HG02759 (cell line): ENCODE data around the gene ACP2.
"Not testable (repeated sequence)": the region's sequence is repeated elsewhere in the genome, so short reads cannot be mapped to it uniquely, and the experiment has no call there.

Source experiments
- ATAC-seq: cut with Tn5 transposase; IDR thresholded peaks from one replicate; pipeline ENCODE4 v1.9.1; 2021; ENCODE audit warnings: mild to moderate bottlenecking, moderate library complexity; ENCODE audit not compliant: unreplicated experiment

The ACP2 gene

GRCh38 chr11:47208008-47208552, 40.5 kb downstream of the ACP2 start:
- not testable (repeated sequence) for ATAC-seq

DNA sequence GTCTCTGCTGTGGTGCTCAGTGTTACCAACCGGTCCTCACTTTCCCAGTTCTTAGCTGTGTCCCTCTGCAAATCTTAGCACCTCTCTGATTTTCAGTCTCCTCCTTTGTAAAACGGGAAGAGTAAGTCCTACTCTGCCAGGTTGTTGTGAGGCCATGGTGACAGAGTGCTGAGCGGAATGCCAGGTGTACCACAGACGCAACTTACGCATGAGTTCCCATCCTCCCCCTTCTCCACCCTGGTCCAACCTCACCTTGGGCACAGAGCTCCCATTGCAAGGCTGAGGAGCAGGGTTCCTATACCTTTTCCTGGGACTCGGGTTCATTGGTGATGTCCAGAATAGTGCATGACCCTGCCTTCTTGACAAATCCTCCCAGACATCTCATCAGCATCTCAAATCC, 41.2 kb downstream of the ACP2 start:
- no peak for ATAC-seq

DNA sequence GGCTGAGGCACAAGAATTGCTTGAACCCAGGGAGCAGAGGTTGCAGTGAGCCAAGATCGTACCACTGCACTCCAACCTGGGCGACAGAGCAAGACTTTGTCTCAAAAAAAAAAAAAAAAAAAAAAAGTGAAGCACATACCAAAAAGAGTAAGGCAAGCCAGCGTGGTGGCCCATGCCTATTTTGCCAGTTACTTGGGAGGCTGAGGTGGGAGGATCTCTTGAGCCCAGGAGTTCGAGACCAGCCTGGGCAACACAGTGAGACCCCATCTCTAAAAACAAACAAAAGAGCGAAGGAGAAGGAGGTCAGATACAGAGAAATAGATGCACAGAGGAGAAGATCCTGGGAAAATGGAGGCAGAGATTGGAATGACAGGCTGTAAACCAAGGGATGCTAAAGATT, 42.0 kb downstream of the ACP2 start:
- not testable (repeated sequence) for ATAC-seq

DNA sequence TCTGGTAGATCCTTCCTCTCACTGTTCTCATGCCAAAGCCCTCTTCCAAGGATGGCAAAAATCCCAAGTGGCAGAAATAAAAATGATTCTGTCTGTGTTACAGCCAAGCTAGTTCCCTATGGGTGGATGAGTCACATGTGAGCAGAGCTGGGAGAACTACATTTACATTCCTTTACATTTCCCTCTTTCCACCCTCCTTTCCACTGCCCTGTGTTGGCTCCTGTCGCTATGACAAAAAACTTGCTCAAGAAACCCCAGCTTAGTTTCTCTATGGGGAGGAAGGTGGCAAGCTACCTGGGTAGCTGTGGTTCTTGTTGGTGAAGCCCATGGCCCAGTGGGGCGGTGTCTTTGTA, 44.0 kb downstream of the ACP2 start:
- no peak for ATAC-seq

DNA sequence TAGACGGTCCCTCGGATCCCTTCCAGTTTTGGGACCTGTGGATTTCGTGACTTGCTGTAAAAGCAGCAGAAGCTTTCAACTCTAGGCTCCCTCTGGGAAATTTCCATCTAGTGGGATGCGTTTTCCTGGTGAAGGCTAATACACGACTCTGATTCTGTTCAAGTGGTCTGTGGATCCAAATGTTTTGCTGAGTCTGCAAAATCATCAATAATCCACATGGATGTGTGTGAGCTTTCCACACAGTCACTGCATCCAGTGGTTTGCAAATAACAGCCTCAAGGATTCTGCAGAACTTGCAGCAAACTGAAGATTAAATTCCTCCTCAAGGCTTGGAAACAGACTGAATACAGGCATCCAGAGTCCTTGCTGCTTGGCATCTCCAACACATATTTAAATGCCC, 46.0 kb downstream of the ACP2 start:
- ATAC-seq, result no peak

DNA sequence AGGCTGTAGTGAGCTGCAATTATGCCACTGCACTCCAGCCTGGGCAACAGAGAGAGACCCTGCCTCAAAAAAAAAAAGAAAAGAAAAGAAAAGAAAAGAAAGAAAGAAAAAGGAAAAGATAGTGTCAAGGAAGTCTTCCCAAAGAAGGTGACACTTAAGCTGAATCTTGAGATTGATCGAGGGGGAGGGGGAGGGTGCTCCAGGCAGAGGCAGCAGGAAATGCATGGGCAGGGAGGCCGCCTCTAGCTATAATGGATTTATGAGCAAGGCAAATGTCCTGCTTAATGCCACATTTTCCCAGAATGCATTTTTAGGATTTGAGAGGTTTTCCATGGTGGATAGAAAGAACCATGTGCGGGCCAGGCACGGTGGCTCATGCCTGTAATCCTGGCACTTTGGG, 47.6 kb downstream of the ACP2 start:
- no peak for ATAC-seq

DNA sequence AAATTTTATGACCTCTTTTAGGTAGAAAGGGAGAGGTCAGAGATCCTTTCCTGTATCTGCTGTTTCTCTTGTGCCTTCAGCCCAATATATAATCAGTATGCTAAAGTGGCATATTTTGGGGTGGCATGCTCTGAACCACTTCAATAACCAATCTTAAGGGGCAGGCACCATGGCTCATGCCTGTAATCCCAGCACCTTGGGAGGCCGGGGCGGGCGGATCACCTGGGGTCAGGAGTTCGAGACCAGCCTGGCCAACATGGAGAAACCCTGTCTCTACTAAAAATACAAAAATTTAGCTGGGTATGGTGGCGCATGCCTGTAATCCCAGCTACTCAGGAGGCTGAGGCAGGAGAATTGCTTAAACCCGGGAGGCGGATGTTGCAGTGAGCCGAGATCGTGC, 50.5 kb downstream of the ACP2 start:
- ATAC-seq, result not testable (repeated sequence)

DNA sequence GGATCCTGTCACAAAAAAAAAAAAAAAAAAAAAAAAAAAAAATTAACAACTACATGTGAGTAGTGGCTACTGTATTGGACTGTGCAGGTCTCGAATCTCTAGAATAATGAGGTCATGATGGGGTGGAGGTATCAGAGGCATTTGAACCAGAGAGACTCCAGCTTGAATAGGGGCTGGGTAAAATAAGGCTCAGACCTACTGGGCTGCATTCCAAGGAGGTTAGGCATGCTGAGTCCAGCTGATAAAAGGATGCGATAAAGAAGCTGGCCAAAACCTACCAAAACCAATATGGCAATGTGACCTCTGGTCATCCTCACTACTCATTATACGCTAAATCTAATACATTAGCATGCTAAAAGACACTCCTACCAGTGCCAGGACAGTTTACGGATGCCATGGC, 56.5 kb downstream of the ACP2 start:
- no peak for ATAC-seq

DNA sequence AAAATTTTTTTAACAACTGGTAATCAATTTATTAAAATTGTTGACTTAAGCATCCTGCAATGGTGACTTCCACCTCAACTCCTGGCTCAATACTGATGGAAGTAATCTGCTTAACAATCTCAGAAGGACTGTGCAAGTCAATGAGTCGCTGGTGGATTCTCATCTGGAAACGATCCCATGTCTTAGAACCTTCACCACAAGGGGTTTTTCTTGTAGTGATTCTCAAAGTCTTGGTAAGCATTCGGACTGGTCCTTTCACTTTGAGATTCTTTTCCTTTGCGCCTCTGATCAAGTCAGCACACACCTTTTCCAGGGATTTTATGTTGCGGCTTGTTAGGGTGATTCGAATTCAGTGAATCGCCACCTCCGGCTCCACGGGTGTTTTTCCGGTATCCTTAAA, 57.5 kb downstream of the ACP2 start:
- ATAC-seq, result not testable (repeated sequence)
